Stimulated activated CD8-positive, alpha-beta memory T cell treated with anti-CD3 and anti-CD28 coated beads, Interleukin-7, amount 100 ng/mL, for 1 hour (primary cell): ENCODE results near the gene EIPR1.

Source experiments
- DNase-seq, 2 donors: peaks; one replicate each; pipeline ENCODE4 v3.0.0-alpha.2; 2020; ENCODE audit warnings: low read depth in 2 of 2

EIPR1 gene

DNA sequence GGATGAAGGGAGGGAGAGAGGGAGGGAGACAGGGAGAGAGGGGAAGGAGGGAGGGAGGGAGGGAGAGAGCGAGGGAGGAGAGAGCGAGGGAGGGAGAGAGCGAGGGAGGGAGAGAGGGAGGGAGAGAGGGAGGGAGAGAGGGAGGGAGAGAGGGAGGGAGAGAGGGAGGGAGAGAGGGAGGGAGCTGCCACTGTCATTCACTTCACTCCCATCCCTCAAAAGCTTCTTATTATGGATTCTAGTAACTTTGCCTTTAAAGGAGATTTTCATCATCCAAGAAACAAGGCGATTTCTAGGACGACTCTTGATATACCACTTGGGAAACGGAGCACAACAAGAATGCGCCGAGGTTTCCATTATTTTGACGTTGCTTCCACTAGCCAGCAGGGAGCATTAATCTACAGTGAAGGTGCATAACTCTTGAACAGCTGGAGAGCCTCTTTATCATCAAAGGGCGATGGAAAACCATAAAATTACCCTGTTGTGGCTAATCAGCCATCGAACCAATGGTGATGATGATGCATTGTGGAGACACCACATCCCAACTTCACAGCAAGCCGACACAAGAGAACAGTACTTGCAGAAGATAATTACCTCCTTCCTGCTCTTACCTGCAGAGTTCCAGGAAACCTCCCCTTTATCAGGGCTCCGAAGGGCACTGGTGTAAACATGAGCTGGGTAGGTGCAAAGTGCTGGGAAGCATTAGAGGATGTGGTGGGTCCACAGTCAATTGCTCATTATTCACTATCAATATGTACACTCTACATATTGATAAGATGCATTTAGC lies 130.5 kb downstream of the EIPR1 start:
- no peak for DNase-seq

GRCh38 chr2:3246406-3246805 lies 131.2 kb downstream of the EIPR1 start:
- no peak for DNase-seq

DNA sequence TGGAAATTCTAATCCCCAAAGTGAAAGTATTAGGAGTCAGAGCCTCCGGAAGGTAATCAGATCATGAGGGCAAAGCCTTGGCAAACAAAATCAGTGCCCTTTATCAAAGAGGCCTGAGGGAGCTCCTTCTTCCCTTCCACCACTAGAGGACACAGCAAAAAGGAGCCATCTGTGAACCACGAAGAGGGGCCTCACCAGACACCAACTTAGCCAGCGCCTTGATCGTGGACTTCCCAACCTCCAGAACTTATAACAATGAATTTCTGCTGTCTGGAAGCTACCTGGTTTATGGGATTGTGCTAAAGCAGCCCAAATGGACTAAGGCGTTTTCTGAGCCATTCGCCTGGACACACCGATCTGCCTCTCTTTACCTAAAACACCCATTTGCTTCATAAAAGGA lies 133.1 kb downstream of the EIPR1 start:
- no peak for DNase-seq

DNA sequence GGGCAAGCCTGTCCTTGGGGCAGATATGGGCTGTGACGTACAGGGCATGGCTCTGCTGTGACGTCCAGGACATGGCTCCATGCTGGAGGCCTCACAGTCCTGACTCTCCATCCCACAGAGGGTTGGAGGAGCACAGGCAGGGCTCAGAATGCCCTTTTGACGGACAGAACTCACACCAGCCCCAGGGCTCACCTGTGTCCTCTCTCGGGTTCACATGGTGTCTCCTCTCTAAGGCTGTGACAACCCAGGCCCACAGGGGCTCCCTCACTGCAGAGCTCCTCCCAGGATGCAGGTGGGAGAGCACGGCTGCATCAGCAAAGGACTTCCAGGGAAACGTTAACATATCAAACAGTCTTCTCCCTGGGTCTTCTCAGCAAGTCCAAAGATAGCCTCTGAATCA lies 133.8 kb downstream of the EIPR1 start:
- DNase-seq = no peak

DNA sequence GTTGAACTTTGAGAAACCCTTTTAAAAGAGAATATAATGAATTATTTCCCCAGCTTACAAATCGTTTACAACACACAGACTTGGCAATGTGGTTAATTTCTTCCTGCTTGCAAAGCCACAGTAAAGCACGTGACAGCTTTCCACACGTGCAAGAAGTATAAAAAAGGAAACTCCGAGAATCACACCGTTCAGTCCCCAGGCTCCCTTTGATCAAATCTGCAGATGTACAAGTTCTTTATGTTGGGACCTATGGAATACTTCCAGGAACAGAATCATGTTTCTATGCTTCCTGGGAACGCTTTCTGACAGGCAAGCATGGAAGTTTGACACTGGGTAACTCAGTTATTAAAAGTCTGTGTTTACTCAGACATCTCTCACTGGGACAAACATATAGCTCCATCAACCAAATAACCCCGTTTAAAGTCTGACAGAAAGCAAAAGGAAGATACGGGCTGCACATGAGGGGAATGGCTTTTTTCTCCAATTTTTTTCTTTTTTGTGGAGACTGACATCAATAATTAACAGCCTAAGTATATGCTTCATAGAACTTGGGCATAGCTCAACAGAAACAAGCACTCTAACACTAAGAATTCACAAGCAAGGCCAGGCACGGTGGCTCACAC lies 134.8 kb downstream of the EIPR1 start:
- DNase-seq = peak; percentile 11 to 16

- DNase-seq = no peak
Measured at GRCh38 chr2:3241971-3242746, 135.5 kb downstream of the EIPR1 start.

DNA sequence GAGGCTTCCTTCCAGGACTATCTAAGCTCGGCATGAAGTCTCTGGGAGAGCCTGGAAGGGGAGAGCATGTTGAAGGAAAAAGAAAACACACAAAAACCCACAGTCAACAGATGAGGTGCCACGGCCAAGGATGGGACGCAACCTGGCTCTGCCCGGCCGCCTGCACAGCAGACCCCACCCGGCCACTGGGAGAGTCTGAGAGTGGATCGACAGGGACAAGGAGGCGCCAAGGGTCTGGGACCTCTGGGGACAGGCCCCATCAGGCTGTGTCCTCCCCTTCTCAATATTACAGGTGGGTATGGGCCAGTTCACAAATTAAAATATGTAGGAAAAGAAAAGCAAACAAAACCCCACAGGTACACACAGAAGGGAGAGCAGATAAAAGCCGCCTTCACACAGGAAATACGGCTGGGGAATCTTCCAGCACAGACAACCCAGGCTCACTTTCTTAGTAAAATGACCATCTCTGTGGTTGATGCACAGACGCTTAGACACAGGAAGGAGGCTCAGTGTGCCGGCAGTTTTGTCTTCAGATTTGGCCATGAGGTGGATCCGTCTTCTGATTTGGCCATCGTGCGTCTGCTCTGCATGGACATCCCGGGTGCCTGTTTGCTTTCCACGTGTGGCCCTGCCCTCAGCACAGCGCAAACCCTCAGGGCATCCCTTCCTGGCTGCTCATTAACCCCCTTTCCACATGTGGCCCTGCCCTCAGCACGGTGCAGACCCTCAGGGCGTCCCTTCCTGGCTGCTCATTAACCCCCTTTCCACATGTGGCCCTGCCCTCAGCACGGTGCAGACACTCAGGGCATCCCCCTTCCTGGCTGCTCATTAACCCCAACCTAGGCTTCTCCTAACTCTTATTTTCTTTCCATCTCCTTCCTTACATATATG lies 138.4 kb downstream of the EIPR1 start:
- no peak for DNase-seq

DNA sequence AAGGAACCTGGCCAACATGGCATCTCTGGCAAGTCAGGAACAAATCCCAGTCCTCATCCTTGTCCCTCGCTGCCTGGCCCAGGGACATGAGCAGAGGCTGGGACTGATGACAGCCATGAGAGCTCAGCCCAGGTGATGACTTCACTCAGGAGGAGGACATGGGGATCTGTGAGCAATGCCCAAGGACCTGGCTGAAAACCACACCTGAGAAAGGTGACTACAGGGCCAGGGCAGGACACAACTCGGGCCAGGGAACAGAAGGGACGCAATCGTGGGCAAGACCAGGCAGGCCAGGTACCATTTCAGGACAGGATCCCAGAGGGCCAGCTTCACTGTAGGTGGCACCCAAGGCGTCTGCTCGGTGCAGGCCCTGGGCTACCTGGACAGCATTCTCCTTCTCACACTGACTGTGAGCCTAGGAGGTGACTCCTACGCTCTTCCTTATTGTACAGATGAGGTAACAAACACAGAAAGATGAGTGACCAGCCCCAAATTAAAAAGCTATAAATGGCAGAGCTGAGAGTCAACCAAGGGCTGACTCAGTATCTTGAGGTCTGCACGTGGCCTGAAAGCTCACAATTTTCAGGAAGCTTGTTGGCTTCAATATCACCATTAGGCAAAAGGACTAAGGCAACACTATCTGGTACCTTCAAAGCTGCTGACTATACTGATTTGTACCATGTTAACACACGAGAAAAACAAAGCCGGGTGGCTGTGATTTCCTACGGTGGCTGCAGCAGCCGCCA lies 141.1 kb downstream of the EIPR1 start:
- DNase-seq = no peak

DNA sequence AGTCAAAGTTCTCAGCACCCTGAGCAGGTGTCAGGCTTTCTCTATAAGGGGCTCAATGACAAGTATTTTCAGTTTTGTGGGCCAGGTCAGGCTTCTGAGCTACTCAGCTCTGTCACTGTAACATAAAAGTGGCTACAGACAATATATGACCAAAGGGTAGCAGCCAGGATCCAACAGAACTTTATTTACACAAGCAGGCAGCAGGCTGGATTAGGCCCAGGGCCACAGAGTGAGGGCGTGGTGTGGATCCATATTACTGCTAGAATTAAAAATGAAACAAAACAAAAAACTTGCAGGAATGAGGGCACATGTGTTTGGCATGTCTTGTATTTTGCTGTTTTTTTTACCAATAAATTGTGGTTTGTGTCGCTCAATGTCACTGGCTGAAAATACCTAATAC lies 143.7 kb downstream of the EIPR1 start:
- no peak for DNase-seq

GRCh38 chr2:3229221-3229620 lies 148.4 kb downstream of the EIPR1 start:
- no peak for DNase-seq

DNA sequence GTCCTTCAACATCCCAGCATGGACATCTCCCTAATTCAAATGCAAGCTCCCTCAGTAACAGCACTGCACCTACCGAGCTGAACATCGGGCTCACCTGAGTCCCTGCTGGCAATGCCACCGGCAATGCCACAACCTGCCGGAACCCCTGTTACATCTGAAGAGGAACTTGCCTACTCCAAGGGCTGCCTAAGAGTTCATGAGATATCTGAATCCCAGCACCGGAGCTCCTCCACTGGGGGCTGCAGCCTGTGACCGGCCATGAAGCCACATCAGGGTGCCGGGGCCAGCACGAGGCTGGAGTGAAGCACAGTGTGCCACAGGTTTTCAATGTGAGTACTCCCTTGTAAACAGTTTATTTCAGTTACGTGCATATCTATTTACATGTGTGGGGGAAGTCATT lies 152.9 kb downstream of the EIPR1 start:
- DNase-seq = no peak

GRCh38 chr2:3223080-3223923 lies 154.3 kb downstream of the EIPR1 start:
- peak in 1 of 2 donors; percentile 6 for DNase-seq

- no peak for DNase-seq
Measured at GRCh38 chr2:3222636-3223035, 155.0 kb downstream of the EIPR1 start.

DNA sequence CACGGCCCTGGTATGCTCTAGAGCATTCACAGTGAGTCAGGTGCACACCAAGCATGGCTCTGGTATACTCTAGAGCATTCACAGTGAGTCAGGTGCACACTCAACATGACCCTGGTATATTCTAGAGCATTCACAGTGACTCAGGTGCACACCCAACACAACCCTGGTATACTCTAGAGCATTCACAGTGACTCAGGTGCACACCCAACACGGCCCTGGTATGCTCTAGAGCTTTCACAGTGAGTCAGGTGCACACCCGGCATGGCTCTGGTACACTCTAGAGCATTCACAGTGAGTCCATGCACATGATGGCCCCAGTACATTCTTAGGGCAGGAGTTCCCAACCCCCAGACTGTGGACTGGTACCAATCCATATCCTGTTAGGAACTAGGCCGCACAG lies 158.1 kb downstream of the EIPR1 start:
- DNase-seq = no peak

DNA sequence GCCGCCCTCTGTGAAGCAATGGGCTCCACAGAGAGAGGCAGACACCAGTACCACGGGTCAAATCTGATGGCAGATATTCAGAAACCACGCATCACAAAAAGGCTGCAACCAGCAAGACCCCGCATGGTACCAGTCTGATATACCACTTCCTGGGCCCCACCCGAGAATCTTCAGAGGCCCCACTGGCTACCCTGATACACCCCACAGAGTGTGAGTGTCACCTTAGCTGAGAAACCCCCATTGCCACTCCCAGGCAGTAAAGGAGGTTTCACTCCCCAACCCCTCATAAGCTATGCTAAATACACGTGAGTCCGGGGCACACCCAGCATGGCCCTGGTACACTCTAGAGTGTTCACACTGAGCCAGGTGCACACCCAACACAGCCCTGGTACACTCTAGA lies 160.0 kb downstream of the EIPR1 start:
- DNase-seq = no peak

DNA sequence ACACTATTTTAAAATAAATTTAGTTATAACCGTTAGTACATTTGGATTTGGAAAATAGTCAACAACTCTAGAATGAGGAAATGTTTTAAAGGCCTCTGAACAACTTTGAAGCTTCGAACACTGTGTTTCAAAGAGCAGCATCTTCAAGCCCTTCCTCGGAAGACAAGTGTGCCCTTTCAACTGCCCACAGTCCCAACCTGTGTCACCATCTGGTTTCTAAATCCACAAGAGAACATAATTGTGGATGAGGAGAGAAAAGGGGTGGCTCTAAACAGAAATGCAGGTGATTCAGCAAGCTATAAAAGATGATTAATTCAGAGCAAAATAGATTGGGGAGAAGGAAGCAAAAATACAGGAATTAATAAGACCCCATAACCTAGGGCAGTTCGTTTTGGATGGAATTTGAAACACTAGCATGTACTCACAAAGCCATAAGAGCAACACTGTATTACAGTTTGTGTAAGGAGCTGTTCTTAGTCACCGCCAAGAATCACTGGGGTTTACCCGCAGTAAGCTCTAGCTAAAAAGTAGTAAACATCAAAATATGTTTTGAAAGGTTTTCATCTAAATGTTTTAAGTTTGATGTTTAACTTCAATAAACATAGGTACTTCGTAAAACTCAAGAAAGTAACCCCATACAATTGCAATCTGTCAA lies 160.7 kb downstream of the EIPR1 start:
- no peak for DNase-seq

- DNase-seq = no peak
Measured at GRCh38 chr2:3214806-3215404, 162.7 kb downstream of the EIPR1 start.

GRCh38 chr2:3214065-3214464 lies 163.6 kb downstream of the EIPR1 start:
- no peak for DNase-seq

DNA sequence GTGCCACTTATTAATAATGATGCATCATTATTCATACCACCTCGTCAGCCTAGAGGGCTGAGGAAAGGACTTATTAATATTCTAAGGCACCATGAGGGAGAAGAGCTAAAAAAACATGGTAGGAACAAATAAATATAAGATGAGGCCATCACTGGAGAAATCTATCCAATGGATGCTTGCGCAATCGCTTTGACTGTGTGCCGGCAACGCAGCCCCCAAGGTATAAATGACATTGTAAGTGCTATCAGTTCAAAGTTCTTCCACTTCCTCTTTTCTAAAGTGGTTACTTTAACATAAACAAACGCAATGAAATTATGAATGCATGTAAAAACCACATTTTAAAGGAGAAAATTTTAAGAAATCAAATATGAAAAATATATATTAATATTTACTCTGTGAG lies 164.6 kb downstream of the EIPR1 start:
- no peak for DNase-seq
